GM12878 (cell line): ENCODE measurements around the gene PLXNA2. TPM values are rescaled to one million over a fixed set of nuclear protein-coding genes. Genes with fewer than 3 reads are reported as not detected.

ENCODE experiments used
- ATAC-seq: fragments of 200-7000 bp; cut with Tn5 transposase; 3 replicates; pipeline ENCODE4 v1.9.1; 2020; ENCODE audit warnings: mild to moderate bottlenecking, moderate library complexity
- BruUV-seq: library from RNA; stranded (reverse); fragments of 400-500 nt; replicated peaks from 2 replicates; lab custom pipeline; 2021; lab: Mats Ljungman, UMichigan
- CTCF ChIA-PET: fragments of 300-600 bp; sonication (Branson Sonifier 250); formaldehyde crosslinking; extraction: SDS; loops from one replicate; lab custom pipeline; 2021; ENCODE audit warnings: inconsistent platforms; lab: Yijun Ruan, JAX
- POLR2A ChIA-PET: fragments of 350-600 bp; formaldehyde crosslinking; extraction: SDS; loops from one replicate; lab custom pipeline; 2021; ENCODE audit warnings: inconsistent platforms; lab: Charles Lee
- RAD21 ChIA-PET: fragments of 300-600 bp; sonication (Branson Sonifier 250); formaldehyde crosslinking; loops from one replicate; lab custom pipeline; 2023; ENCODE audit warnings: antibody characterized with exemption; ENCODE audit not compliant: unreplicated experiment; lab: Charles Lee
- SMC1A ChIA-PET: fragments of 300-600 bp; sonication (Branson Sonifier 250); formaldehyde crosslinking; loops from one replicate; lab custom pipeline; 2023; ENCODE audit not compliant: unreplicated experiment, uncharacterized antibody; lab: Charles Lee
- DNase-seq: peaks from one replicate; pipeline ENCODE4 v3.0.0-alpha.2; 2011; ENCODE audit warnings: low read depth, low spot score
- FAIRE-seq: peaks from 3 replicates; lab custom pipeline; 2011; peaks lifted over from hg19 to GRCh38; lab: Jason Lieb, UNC
- H2AFZ ChIP-seq: 2 replicates; pipeline ENCODE4 v1.6.0; 2011; ENCODE audit warnings: low read depth, low read length, control low read depth; ENCODE audit not compliant: control insufficient read depth
- H3K27ac ChIP-seq: 2 replicates; pipeline ENCODE4 v1.5.1; 2011; ENCODE audit warnings: control low read depth; ENCODE audit not compliant: control insufficient read depth, insufficient read depth
- H3K27me3 ChIP-seq, 2 experiments: replicated peaks in 1 of 2; 2 replicates each; pipeline versions ENCODE4 v1.6.0 to v1.6.1; 2011; ENCODE audit warnings: low read length in 1 of 2; ENCODE audit not compliant: control insufficient read depth in 2 of 2, insufficient read depth in 2 of 2
- H3K36me3 ChIP-seq, 2 experiments: 2 replicates each; pipeline ENCODE4 v1.5.1; 2011; ENCODE audit warnings: low read length in 1 of 2; ENCODE audit not compliant: control insufficient read depth in 2 of 2, insufficient read depth in 2 of 2
- H3K4me1 ChIP-seq: 2 replicates; pipeline ENCODE4 v1.6.1; 2011; ENCODE audit warnings: mild to moderate bottlenecking, low read length, moderate library complexity, mixed read lengths; ENCODE audit not compliant: control insufficient read depth, insufficient read depth
- H3K4me2 ChIP-seq: 2 replicates; pipeline ENCODE4 v1.6.0; 2011; ENCODE audit warnings: control low read depth; ENCODE audit not compliant: control insufficient read depth, insufficient read depth
- H3K4me3 ChIP-seq: fragments of 200-600 bp; sonication (generic); 2 replicates; pipeline ENCODE4 v1.5.1; 2016
- H3K79me2 ChIP-seq: 2 replicates; pipeline ENCODE4 v1.6.0; 2011; ENCODE audit warnings: low read length; ENCODE audit not compliant: control insufficient read depth, insufficient read depth
- H3K9ac ChIP-seq: 2 replicates; pipeline ENCODE4 v1.8.0; 2011; ENCODE audit warnings: low read length, control low read depth, mixed read lengths; ENCODE audit not compliant: control insufficient read depth, insufficient read depth
- H3K9me3 ChIP-seq: replicated peaks from 3 replicates; pipeline ENCODE4 v1.5.1; 2011; ENCODE audit warnings: mild to moderate bottlenecking, low read length; ENCODE audit not compliant: control insufficient read depth, insufficient read depth
- H4K20me1 ChIP-seq: 2 replicates; pipeline ENCODE4 v1.6.0; 2011; ENCODE audit not compliant: control insufficient read depth, insufficient read depth
- CHD1 ChIP-seq: IDR thresholded peaks from 2 replicates; pipeline ENCODE4 v1.6.1; 2012; ENCODE audit warnings: low read depth, low read length, improper control_type of control experiment
- GABPA ChIP-seq: IDR thresholded peaks from 2 replicates; pipeline ENCODE4 v1.6.1; 2014; ENCODE audit warnings: antibody characterized with exemption, low read depth, mild to moderate bottlenecking, inconsistent platforms
- JUND ChIP-seq: IDR thresholded peaks from 2 replicates; pipeline ENCODE4 v1.6.1; 2012; ENCODE audit warnings: low read depth, mild to moderate bottlenecking, low read length, improper control_type of control experiment, moderate library complexity
- SREBF2 ChIP-seq: IDR thresholded peaks from 2 replicates; pipeline ENCODE4 v1.6.1; 2012; ENCODE audit warnings: mild to moderate bottlenecking, low read length
- TAF1 ChIP-seq: IDR thresholded peaks from 2 replicates; pipeline ENCODE4 v1.6.1; 2011; ENCODE audit warnings: mild to moderate bottlenecking, low read depth, low read length, borderline replicate concordance
- ZNF384 ChIP-seq: IDR thresholded peaks from 2 replicates; pipeline ENCODE4 v1.6.1; 2012; ENCODE audit warnings: low read depth, mild to moderate bottlenecking, low read length, improper control_type of control experiment, borderline replicate concordance
- WGBS: methylation state at CpG from one replicate; pipeline ENCODE4 v1.1.6; 2016; ENCODE audit warnings: low lambda C conversion rate; ENCODE audit not compliant: insufficient replicate concordance, insufficient coverage; ENCODE audit errors: missing lambda C conversion rate; 5-methylcytosine and 5-hydroxymethylcytosine counted together
- in situ Hi-C: fragments of 300-500 bp; cut with MboI; formaldehyde crosslinking; loops from 9 replicates; pipeline ENCODE4 v1.14.3; 2018; ENCODE audit warnings: mixed read lengths
- intact Hi-C: fragments of 100-400 bp; cut with micrococcal nuclease; formaldehyde crosslinking; loops from one replicate; pipeline ENCODE4 v1.14.2; 2022; ENCODE audit not compliant: unreplicated experiment
- polyA plus RNA-seq, 11 experiments: library from polyadenylated mRNA; depleted of rRNA in 4 of 11; unstranded in 6 of 11; stranded (reverse) in 5 of 11; fragments of >200 nt; fragmentation: Nextera tagmentation in 4 of 11; fragmentation: Illumina TruSeq in 1 of 11; extraction: Ambion mirVana in 4 of 11; extraction: Trizol in 1 of 11; gene quantifications; 1 replicate in 1 of 11; 2 replicates in 10 of 11; pipeline versions ENCODE4 v1.2.1 to v1.2.3, GENCODE V29; 2011 to 2016; ENCODE audit warnings: inconsistent platforms in 2 of 11, missing spikeins in 2 of 11, low read depth in 1 of 11
- total RNA-seq, 4 experiments: library from RNA; depleted of rRNA in 3 of 4; stranded (reverse); fragments of >200 nt in 3 of 4; fragmentation: Illumina TruSeq in 1 of 4; extraction: Trizol in 1 of 4; gene quantifications; 2 replicates each; pipeline versions ENCODE4 v1.2.1 to v1.2.3, GENCODE V29; 2013 to 2021
- TF ChIP-seq, protein P1 (sequence below): fragments of 450-650 bp; IDR thresholded peaks from 2 replicates; pipeline ENCODE4 v1.6.1; 2016; ENCODE audit warnings: mild to moderate bottlenecking
- TF ChIP-seq, protein P2 (sequence below): IDR thresholded peaks from 2 replicates; pipeline ENCODE4 v1.6.1; 2011; ENCODE audit warnings: borderline replicate concordance, low read depth, mild to moderate bottlenecking, moderate library complexity, low read length; ENCODE audit not compliant: insufficient read depth, poor library complexity, severe bottlenecking
- TF ChIP-seq, protein P3 (sequence below): fragments of 450-650 bp; formaldehyde crosslinking; IDR thresholded peaks from 2 replicates; pipeline ENCODE4 v1.4.0; 2020; ENCODE audit warnings: mild to moderate bottlenecking, moderate library complexity

The PLXNA2 gene
- total and polyA plus RNA-seq, 10 of the 15 experiments (the other 5 are each of a cell fraction or from before 2014, with no cell fraction given): under 0.01 to 0.08 (median 0.07) TPM; not detected in 4

DNA sequence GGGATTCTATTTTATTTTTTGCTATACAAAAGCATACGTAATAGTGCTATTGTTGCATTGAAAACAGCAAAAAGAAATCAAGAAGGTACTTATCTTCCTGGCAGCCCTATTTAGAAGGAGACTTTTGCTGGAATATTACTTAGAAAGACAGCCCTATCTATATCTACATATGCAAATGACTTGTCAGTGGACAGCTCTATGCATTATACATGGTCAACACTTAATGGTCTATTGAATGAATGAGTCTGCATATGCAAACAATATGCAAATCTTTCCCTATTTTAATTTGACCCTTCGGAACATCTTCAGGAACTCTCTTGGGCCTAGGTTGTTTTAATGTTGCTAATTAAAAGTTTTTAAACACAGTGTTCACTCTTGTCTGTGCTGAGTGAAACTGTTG is 110.8 kb downstream of the PLXNA2 start:
- 2% methylated on average over 2 of the region's 2 CpGs for WGBS
- H2AFZ ChIP-seq: no peak overlapping the region
- H3K4me2 ChIP-seq: no peak overlapping the region
- H3K79me2 ChIP-seq: no peaks in the 10 kb centered on the region
- no peaks in the 10 kb centered on the region for H3K9me3 ChIP-seq
- H3K27ac ChIP-seq: no peak overlapping the region
- CTCF ChIA-PET: interaction anchor here (0.5 to 9.1 kb wide), 8 partner anchors 15 to 645 kb away, joined by 3 to 166 read pairs (median 10); partner anchors contain the start of gene PLXNA2
- peaks cover 0 to 2% of the 10 kb centered on the region in 2 experiments; a peak in 2 of 4 replicates for H3K27me3 ChIP-seq
- H3K36me3 ChIP-seq: no peaks in the 10 kb centered on the region
- H3K4me1 ChIP-seq: no peaks in the 10 kb centered on the region
- no TSS peak for BruUV-seq
- FAIRE-seq (no peak), ATAC-seq (no peak), DNase-seq (no peak)
- intact Hi-C loops (no loop called here), in situ Hi-C loops (no loop called here)
- SMC1A ChIA-PET: interaction anchor here (2.6 kb wide), 1 partner anchor 112 kb away, joined by 16 read pairs; the partner anchor contains the start of gene PLXNA2
- H4K20me1 ChIP-seq: no peaks in the 10 kb centered on the region
- no peak overlapping the region for H3K4me3 ChIP-seq
- RAD21 ChIA-PET: interaction anchor here (0.9 to 2.7 kb wide), 3 partner anchors 97 to 111 kb away, joined by 3 to 33 read pairs (median 31); partner anchors contain the start of gene PLXNA2
- H3K9ac ChIP-seq: no peak overlapping the region
- no peak for TF ChIP-seq CHD1
- TF ChIP-seq, protein P1, sequence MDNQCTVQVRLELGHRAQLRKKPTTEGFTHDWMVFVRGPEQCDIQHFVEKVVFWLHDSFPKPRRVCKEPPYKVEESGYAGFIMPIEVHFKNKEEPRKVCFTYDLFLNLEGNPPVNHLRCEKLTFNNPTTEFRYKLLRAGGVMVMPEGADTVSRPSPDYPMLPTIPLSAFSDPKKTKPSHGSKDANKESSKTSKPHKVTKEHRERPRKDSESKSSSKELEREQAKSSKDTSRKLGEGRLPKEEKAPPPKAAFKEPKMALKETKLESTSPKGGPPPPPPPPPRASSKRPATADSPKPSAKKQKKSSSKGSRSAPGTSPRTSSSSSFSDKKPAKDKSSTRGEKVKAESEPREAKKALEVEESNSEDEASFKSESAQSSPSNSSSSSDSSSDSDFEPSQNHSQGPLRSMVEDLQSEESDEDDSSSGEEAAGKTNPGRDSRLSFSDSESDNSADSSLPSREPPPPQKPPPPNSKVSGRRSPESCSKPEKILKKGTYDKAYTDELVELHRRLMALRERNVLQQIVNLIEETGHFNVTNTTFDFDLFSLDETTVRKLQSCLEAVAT: no peak
- TF ChIP-seq JUND: no peak
- no peak for TF ChIP-seq GABPA
- no peak for TF ChIP-seq TAF1
- TF ChIP-seq SREBF2: no peak
- TF ChIP-seq, protein P2, sequence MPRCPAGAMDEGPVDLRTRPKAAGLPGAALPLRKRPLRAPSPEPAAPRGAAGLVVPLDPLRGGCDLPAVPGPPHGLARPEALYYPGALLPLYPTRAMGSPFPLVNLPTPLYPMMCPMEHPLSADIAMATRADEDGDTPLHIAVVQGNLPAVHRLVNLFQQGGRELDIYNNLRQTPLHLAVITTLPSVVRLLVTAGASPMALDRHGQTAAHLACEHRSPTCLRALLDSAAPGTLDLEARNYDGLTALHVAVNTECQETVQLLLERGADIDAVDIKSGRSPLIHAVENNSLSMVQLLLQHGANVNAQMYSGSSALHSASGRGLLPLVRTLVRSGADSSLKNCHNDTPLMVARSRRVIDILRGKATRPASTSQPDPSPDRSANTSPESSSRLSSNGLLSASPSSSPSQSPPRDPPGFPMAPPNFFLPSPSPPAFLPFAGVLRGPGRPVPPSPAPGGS: no peak
- TF ChIP-seq, protein P3, sequence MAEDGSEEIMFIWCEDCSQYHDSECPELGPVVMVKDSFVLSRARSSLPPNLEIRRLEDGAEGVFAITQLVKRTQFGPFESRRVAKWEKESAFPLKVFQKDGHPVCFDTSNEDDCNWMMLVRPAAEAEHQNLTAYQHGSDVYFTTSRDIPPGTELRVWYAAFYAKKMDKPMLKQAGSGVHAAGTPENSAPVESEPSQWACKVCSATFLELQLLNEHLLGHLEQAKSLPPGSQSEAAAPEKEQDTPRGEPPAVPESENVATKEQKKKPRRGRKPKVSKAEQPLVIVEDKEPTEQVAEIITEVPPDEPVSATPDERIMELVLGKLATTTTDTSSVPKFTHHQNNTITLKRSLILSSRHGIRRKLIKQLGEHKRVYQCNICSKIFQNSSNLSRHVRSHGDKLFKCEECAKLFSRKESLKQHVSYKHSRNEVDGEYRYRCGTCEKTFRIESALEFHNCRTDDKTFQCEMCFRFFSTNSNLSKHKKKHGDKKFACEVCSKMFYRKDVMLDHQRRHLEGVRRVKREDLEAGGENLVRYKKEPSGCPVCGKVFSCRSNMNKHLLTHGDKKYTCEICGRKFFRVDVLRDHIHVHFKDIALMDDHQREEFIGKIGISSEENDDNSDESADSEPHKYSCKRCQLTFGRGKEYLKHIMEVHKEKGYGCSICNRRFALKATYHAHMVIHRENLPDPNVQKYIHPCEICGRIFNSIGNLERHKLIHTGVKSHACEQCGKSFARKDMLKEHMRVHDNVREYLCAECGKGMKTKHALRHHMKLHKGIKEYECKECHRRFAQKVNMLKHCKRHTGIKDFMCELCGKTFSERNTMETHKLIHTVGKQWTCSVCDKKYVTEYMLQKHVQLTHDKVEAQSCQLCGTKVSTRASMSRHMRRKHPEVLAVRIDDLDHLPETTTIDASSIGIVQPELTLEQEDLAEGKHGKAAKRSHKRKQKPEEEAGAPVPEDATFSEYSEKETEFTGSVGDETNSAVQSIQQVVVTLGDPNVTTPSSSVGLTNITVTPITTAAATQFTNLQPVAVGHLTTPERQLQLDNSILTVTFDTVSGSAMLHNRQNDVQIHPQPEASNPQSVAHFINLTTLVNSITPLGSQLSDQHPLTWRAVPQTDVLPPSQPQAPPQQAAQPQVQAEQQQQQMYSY (CRISPR knock-in tag): no peak
- TF ChIP-seq ZNF384: no peak
- POLR2A ChIA-PET: no interaction called here
